ENCODE measurements around the gene AMN.

DNA sequence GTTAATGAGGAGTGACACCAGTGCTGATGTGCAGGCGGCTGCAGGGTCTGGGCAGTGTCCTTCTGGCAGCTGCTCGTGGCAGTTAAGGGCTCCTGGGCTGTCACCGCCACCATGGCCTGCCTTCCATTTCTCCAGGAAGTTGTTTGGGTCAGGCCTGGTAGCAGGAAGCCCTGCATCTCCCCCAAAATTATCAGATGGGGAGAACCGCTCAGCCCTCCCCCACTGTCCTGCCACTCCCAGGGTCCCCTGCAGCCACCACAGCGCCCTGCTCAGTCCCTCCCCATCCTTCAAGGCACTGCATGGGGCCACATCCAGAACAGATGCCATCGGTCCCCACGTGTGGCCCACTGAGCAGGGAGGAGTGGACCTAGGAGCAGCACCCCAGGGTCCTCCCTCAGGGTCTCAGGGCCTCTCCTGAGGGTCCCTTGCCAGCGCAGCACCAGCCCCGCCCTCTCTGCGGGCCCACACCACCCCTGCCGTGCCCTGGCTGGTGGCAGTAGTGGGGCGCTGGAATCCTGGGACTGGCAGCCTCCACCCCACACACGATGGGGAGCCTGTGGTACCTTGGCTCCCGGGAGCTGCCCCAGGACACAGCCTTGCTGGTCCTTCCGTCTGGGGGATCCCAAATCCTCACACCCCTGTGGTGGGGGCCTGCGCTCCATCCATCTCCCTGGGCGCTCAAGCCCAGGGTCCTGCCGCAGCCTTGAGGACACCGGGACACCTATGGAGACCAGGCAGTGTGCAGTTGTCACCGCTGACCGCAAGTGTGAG is 10.3 kb upstream of the AMN start:
- TF ChIP-seq, protein P1, sequence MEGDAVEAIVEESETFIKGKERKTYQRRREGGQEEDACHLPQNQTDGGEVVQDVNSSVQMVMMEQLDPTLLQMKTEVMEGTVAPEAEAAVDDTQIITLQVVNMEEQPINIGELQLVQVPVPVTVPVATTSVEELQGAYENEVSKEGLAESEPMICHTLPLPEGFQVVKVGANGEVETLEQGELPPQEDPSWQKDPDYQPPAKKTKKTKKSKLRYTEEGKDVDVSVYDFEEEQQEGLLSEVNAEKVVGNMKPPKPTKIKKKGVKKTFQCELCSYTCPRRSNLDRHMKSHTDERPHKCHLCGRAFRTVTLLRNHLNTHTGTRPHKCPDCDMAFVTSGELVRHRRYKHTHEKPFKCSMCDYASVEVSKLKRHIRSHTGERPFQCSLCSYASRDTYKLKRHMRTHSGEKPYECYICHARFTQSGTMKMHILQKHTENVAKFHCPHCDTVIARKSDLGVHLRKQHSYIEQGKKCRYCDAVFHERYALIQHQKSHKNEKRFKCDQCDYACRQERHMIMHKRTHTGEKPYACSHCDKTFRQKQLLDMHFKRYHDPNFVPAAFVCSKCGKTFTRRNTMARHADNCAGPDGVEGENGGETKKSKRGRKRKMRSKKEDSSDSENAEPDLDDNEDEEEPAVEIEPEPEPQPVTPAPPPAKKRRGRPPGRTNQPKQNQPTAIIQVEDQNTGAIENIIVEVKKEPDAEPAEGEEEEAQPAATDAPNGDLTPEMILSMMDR (IDR thresholded peaks at IDR 0.05; ENCODE audit: low read depth, low read length) = no peak
- TF ChIP-seq POLR2A (IDR thresholded peaks at IDR 0.05; ENCODE audit: extremely low read depth, insufficient read length) = no peak
